ENCODE results near the gene TSSK2. TPM values are rescaled to one million over a fixed set of nuclear protein-coding genes. Genes with fewer than 3 reads are reported as not detected.
"Not testable (repeated sequence)": the region's sequence is repeated elsewhere in the genome, so short reads cannot be mapped to it uniquely, and the experiment has no call there.

Gene TSSK2
- not detected in 2 replicates for total RNA-seq (2014; rRNA removed; shearing (Covaris generic); ENCODE audit: low replicate concordance)

GRCh38 chr22:19130959-19131684, at the start of gene TSSK2:
Gene TSSK2 (plus strand): TSS chr22:19131308. CDS start chr22:19131400, 92 bp downstream.
- in situ Hi-C loops (cut with HindIII; ENCODE audit: low pct_unique_long_range_greater_than_20kb, low sequenced_read_pairs) = no loop called here
- no peak for DNase-seq (ENCODE audit: low read depth)

GRCh38 chr22:19081351-19081750, 49.8 kb upstream of the TSSK2 start:
- in situ Hi-C loops (cut with HindIII; ENCODE audit: low pct_unique_long_range_greater_than_20kb, low sequenced_read_pairs) = no loop called here
- no peak for DNase-seq (ENCODE audit: low read depth)

DNA sequence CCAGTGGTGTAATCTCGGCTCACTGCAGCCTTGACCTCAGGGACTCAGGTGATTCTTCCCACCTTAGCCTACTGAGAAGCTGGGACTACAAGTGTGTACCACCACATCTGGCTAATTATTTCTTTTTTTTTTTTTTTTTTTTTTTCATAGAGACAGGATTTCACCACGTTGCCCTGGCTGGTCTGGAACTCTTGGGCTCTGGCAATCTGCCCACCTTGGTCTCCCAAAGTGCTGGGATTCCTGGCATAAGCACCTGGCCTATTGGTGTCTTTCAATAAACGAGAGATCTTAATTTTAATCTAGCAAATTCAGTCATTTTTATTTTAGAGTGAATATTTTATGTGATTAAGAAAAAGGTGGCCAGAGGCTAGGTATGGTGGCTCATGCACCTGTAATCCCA, 49.0 kb upstream of the TSSK2 start:
- no peak for DNase-seq (ENCODE audit: low read depth)
- in situ Hi-C loops (cut with HindIII; ENCODE audit: low pct_unique_long_range_greater_than_20kb, low sequenced_read_pairs) = no loop called here

- DNase-seq (ENCODE audit: low read depth) = no peak
- in situ Hi-C loops (cut with HindIII; ENCODE audit: low pct_unique_long_range_greater_than_20kb, low sequenced_read_pairs) = no loop called here
Observed at GRCh38 chr22:19082793-19083192, 48.3 kb upstream of the TSSK2 start.

GRCh38 chr22:19084126-19084525, 47.0 kb upstream of the TSSK2 start:
- DNase-seq (ENCODE audit: low read depth); in situ Hi-C loops (cut with HindIII; ENCODE audit: low pct_unique_long_range_greater_than_20kb, low sequenced_read_pairs): not testable (repeated sequence)

DNA sequence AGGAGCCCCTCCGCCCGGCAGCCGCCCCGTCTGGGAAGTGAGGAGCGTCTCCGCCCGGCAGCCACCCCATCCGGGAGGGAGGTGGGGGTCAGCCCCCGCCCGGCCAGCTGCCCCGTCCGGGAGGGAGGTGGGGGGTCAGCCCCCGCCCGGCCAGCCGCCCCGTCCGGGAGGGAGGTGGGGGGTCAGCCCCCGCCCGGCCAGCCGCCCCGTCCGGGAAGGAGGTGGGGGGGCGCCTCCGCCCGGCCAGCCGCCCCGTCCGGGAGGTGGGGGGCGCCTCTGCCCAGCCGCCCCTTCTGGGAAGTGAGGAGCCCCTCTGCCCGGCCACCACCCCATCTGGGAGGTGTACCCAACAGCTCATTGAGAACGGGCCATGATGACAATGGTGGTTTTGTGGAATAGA, 46.5 kb upstream of the TSSK2 start:
- DNase-seq (ENCODE audit: low read depth); in situ Hi-C loops (cut with HindIII; ENCODE audit: low pct_unique_long_range_greater_than_20kb, low sequenced_read_pairs): not testable (repeated sequence)

GRCh38 chr22:19085233-19085718, 45.8 kb upstream of the TSSK2 start:
- in situ Hi-C loops (cut with HindIII; ENCODE audit: low pct_unique_long_range_greater_than_20kb, low sequenced_read_pairs) = no loop called here
- DNase-seq (ENCODE audit: low read depth) = peak; percentile 59

DNA sequence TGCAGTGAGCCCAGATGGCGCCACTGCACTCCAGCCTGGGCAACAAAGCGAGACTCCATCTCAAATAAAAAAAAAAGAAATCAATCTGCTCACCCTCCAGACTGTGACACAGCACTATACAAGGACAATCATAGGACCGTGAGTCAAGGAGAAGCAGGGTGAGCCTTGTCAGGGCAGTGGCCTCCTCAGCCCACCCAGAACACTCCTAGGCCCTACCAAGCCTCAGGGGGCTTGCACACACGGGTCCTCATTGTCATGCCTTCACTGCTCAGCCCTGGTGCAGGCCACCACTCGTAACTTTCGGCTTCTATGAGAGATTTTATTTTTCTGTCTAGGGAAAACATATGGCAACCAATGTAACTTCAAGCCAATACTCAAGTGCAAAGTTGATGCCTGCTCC, 44.7 kb upstream of the TSSK2 start:
- in situ Hi-C loops (cut with HindIII; ENCODE audit: low pct_unique_long_range_greater_than_20kb, low sequenced_read_pairs) = no loop called here
- DNase-seq (ENCODE audit: low read depth) = peak; percentile 85

GRCh38 chr22:19086896-19087295, 44.2 kb upstream of the TSSK2 start:
- DNase-seq (ENCODE audit: low read depth) = peak; percentile 37
- in situ Hi-C loops (cut with HindIII; ENCODE audit: low pct_unique_long_range_greater_than_20kb, low sequenced_read_pairs) = no loop called here

GRCh38 chr22:19088866-19089595, 42.1 kb upstream of the TSSK2 start:
- DNase-seq (ENCODE audit: low read depth) = no peak
- in situ Hi-C loops (cut with HindIII; ENCODE audit: low pct_unique_long_range_greater_than_20kb, low sequenced_read_pairs) = no loop called here

- in situ Hi-C loops (cut with HindIII; ENCODE audit: low pct_unique_long_range_greater_than_20kb, low sequenced_read_pairs) = no loop called here
- no peak for DNase-seq (ENCODE audit: low read depth)
Observed at GRCh38 chr22:19090183-19090582, 40.9 kb upstream of the TSSK2 start.

DNA sequence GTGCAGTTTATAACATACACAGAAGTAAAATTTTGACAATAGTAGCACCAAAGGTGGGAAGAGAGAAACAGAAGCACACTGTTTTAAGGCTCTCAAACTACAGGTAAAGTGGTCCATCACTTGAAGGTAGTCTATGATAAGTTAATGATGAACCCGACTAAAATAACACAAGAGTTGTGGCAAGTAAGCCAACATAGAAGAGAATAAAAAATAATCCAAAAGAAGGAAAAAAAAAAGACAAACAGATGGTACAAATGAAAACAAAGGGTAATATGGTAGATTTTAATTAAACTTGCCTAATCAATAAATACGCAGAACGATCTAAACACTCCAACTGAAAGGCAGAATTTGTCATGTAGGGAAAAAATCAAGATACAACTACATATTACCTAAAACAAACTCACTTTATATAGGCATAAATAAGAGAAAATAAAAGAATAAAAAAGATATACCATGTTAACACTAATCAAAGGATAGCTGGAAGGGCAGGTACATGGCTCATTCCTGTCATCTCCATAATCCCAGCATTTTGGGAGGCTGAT, 40.5 kb upstream of the TSSK2 start:
- in situ Hi-C loops (cut with HindIII; ENCODE audit: low pct_unique_long_range_greater_than_20kb, low sequenced_read_pairs) = no loop called here
- no peak for DNase-seq (ENCODE audit: low read depth)

DNA sequence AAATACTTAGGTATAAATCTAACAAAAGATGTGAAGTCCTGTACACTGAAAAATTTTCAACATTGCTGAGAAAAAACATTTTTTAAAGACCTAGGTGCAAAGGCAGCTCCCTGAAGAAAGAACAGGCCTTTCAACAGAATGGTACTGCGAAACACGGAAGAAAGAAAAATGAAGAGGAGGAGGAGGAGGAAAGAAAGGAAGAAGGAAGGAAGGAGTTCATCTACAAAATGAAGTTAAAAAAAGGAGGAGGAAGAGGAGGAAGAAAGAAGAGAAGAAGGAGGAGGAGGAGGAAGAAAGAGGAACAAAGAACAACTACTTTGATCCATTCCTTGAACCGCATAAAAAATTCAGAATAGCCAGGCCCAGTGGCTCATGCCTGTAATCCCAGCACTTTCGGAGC, 38.4 kb upstream of the TSSK2 start:
- in situ Hi-C loops (cut with HindIII; ENCODE audit: low pct_unique_long_range_greater_than_20kb, low sequenced_read_pairs) = no loop called here
- no peak for DNase-seq (ENCODE audit: low read depth)

DNA sequence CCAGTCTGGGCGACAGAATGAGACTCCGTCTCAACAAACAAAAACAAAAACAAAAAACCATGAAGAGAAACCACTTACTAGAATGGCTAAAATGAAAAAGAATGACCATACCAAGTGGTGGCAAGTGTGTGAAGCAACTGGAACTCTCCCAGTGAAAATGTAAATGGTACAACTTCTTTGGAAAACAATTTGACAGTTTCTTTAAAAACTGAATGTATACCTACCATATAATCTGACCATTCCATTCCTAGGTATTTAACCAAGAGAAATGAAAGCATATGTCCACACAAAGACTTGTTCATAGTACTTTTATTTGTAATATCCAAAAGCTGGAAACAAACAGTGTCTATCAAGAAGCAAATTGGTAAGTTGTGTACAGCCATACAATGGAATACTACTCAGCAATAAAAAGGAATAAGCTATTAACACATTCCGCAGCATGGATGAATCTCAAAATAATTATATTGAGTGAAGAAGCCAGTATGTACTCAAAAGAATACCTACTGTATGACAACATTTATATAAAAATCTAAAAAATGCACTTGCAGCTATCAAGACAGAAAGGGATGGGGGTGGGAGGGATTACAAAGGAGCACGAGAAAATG, 36.6 kb upstream of the TSSK2 start:
- in situ Hi-C loops (cut with HindIII; ENCODE audit: low pct_unique_long_range_greater_than_20kb, low sequenced_read_pairs) = no loop called here
- DNase-seq (ENCODE audit: low read depth) = no peak

GRCh38 chr22:19096555-19096954, 34.6 kb upstream of the TSSK2 start:
- DNase-seq (ENCODE audit: low read depth) = no peak
- in situ Hi-C loops (cut with HindIII; ENCODE audit: low pct_unique_long_range_greater_than_20kb, low sequenced_read_pairs) = no loop called here

DNA sequence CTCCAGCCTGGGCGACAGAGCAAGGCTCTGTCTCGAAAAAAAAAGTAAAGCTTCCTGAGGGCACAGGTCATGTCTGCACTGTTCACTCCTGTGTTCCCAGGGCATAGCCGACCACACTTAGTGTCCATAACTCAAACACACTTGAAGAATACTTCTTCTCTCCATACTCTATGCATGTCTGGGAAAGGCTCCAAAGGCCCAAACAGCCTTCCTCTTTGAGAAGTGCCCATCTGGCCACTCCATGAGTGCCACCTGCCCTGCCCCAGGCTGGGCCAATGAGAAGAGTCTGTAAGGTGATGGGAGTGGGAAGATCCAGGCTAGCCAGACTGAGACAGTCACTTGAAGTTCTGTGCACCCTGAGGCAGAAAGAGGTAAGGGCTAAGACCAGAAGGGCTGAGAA, 33.6 kb upstream of the TSSK2 start:
- in situ Hi-C loops (cut with HindIII; ENCODE audit: low pct_unique_long_range_greater_than_20kb, low sequenced_read_pairs) = no loop called here
- no peak for DNase-seq (ENCODE audit: low read depth)

DNA sequence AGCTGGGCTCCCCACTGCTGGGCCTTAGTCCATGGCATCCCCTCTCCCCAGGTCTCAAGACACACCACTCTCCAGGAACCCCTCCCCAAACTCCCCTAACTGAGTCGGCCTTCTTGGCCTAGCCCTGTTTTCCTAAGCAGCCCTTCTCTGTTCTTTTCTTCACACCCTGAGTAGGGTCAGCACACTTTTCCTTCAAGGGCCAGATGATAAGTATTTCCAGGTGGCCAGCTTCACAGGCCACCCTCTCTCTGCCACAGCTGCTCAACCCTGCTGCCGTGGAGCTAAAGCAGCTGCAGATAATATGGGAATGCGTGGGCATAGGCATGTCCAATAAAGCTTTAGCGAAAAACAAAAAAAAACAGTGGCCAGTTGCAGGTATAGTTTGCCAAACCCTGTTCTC, 33.0 kb upstream of the TSSK2 start:
- no peak for DNase-seq (ENCODE audit: low read depth)
- in situ Hi-C loops (cut with HindIII; ENCODE audit: low pct_unique_long_range_greater_than_20kb, low sequenced_read_pairs) = no loop called here

DNA sequence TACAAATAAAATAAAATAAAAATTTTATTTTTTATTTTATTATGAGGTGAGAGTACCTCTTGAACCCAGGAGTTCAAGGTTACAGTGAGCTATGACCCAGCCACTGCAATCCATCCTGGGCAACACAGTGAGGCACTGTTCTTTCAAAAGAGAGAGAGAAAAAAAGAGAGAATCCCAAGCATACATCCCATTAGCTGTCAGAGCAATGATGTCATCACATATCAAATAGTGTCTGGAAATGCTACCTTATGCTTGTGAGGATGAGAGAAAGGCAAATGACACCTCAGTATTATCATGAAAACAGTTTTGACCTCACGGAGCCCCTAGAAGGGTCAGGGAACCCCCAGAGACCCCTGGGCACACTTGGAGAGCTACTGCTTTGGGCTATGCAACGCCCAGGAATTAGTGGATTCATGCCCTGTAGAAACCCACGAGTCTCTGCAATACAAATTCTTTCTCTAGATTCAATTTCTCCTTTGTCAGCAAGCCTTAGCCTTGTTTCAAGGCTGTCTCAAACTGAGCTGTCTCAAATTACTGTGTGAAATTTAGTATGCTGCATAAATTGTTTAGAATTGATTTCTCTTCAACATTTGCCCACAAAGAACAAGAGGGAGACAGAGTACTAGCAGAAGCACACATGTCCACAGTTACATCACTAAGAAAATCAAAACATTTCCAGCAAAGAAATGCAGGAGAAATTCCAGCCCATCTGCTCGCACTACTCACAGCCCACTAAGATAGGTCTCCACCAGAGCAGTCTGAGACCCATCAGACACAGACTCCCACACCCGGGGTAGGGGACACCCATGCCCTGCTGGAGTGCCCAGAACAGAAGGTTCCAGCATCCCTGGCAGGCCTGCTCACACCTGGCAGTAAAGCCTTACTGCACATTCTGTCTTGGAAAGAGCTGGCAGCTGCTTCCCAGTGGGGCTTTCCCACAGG, 27.0 kb upstream of the TSSK2 start:
- in situ Hi-C loops (cut with HindIII; ENCODE audit: low pct_unique_long_range_greater_than_20kb, low sequenced_read_pairs) = no loop called here

More for the DNA sequence above, 27.0 kb upstream of the TSSK2 start:
- no peak for DNase-seq (ENCODE audit: low read depth)

Data from Caki2 (cell line).